PC-3 (cell line): ENCODE results near the gene ACTN4.

Source experiments
- EZH2 ChIP-seq: fragments of 300-600 bp; sonication (generic); IDR thresholded peaks from one replicate; pipeline ENCODE4 v1.6.1; 2017; ENCODE audit warnings: antibody characterized with exemption, mild to moderate bottlenecking, low read length; ENCODE audit not compliant: unreplicated experiment
- TF ChIP-seq, protein P1 (sequence below): fragments of 300-600 bp; sonication (generic); conservative IDR thresholded peaks from 2 replicates; pipeline ENCODE4 v1.5.1; 2017; ENCODE audit warnings: antibody characterized with exemption, low read depth, mild to moderate bottlenecking, low read length

DNA sequence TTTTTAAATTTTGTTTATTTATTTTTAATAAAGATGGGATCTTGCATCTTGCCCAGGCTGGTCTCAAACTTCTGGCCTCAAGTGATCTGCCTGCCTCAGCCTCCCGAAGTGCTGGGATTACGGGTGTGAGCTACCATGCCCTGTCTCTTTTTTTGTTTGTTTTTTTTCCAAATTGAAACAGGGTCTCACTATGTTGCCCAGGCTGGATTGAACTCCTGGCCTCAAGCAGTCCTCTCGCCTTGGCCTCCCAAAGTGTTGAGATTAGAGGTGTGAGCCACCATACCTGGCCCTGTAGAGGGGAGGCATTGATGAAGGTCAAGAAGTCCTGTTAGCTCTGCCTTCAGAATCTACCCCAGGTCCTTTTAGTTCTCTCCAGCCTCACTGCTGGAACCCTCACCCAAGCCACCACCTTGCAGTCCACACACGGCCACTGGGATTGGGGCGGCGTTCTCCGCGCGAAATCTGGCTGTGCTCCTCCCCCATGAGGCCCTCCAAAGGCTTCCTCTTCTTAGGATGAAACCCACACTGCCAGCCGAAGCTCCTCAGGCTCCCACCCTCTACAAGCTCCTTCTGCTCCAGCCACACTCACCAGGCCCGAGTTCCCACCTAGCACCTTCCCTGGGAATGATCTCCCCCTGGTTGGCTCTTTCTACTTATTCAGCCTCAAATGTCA is 34.9 kb downstream of the ACTN4 start:
- TF ChIP-seq, protein P1, sequence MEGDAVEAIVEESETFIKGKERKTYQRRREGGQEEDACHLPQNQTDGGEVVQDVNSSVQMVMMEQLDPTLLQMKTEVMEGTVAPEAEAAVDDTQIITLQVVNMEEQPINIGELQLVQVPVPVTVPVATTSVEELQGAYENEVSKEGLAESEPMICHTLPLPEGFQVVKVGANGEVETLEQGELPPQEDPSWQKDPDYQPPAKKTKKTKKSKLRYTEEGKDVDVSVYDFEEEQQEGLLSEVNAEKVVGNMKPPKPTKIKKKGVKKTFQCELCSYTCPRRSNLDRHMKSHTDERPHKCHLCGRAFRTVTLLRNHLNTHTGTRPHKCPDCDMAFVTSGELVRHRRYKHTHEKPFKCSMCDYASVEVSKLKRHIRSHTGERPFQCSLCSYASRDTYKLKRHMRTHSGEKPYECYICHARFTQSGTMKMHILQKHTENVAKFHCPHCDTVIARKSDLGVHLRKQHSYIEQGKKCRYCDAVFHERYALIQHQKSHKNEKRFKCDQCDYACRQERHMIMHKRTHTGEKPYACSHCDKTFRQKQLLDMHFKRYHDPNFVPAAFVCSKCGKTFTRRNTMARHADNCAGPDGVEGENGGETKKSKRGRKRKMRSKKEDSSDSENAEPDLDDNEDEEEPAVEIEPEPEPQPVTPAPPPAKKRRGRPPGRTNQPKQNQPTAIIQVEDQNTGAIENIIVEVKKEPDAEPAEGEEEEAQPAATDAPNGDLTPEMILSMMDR, result no peak
- no peak for TF ChIP-seq EZH2
